DMS 273 (cell line): ENCODE data around the gene CDK17.

Source experiments
- DNase-seq: peaks from one replicate; lab custom pipeline; 2025; ENCODE audit not compliant: unreplicated experiment; lab: John Stamatoyannopoulos, UW

The CDK17 gene

GRCh38 chr12:96271469-96272199 lies 128.6 kb downstream of the CDK17 start:
- DNase-seq = no peak

- DNase-seq = no peak
These were observed 134.0 kb downstream of the CDK17 start for GRCh38 chr12:96266238-96266637.

- DNase-seq = no peak
These were observed 134.4 kb downstream of the CDK17 start for GRCh38 chr12:96265836-96266235.

- DNase-seq = no peak
These were observed 134.8 kb downstream of the CDK17 start for GRCh38 chr12:96265400-96265799.

GRCh38 chr12:96263449-96263902 lies 136.8 kb downstream of the CDK17 start:
- DNase-seq = no peak

- no peak for DNase-seq
These were observed 138.7 kb downstream of the CDK17 start for GRCh38 chr12:96261557-96261956.

GRCh38 chr12:96260644-96261043 lies 139.6 kb downstream of the CDK17 start:
- DNase-seq = no peak

- DNase-seq = no peak
These were observed 140.0 kb downstream of the CDK17 start for GRCh38 chr12:96260231-96260630.

GRCh38 chr12:96258104-96258961 lies 141.9 kb downstream of the CDK17 start:
- DNase-seq = peak; percentile 81

GRCh38 chr12:96257550-96258103 lies 142.6 kb downstream of the CDK17 start:
- DNase-seq = no peak

- peak; percentile 6 for DNase-seq
These were observed 143.4 kb downstream of the CDK17 start for GRCh38 chr12:96256672-96257361.

- DNase-seq = no peak
These were observed 145.2 kb downstream of the CDK17 start for GRCh38 chr12:96255077-96255476.

GRCh38 chr12:96250119-96250685 lies 150.0 kb downstream of the CDK17 start:
- no peak for DNase-seq

GRCh38 chr12:96249196-96250118 lies 150.8 kb downstream of the CDK17 start:
- DNase-seq = peak; percentile 4

- DNase-seq = no peak
These were observed 151.9 kb downstream of the CDK17 start for GRCh38 chr12:96248136-96248931.

GRCh38 chr12:96247563-96247962 lies 152.7 kb downstream of the CDK17 start:
- DNase-seq = no peak

- DNase-seq = no peak
These were observed 153.2 kb downstream of the CDK17 start for GRCh38 chr12:96246926-96247505.

- no peak for DNase-seq
These were observed 155.4 kb downstream of the CDK17 start for GRCh38 chr12:96244826-96245225.

- peak; percentile 6 for DNase-seq
These were observed 157.6 kb downstream of the CDK17 start for GRCh38 chr12:96242597-96242996.
